ENCODE results near the gene UGGT1.

DNA sequence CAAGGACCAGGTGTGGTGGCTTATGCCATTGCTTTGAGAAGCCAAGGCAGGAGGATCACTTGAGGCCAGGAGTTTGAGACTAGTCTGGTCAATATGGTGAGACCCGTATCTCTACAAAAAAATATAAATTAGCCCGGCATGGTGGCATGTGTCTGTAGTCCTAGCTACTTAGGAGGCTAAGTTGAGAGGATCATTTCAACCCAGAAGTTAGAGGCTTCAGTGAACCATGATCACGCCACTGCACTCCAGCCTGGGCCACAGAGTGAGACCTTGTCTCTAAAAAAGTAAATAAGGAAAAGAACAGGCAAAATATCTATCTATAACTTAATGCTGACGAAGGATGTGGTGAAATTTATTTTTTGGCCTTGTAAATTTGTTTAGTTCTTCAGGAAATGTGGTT is 78.1 kb downstream of the UGGT1 start:
- TF ChIP-seq ZNF274 (IDR thresholded peaks at IDR 0.05; ENCODE audit: low read depth, low read length): no peak
- TF ChIP-seq, protein P1, sequence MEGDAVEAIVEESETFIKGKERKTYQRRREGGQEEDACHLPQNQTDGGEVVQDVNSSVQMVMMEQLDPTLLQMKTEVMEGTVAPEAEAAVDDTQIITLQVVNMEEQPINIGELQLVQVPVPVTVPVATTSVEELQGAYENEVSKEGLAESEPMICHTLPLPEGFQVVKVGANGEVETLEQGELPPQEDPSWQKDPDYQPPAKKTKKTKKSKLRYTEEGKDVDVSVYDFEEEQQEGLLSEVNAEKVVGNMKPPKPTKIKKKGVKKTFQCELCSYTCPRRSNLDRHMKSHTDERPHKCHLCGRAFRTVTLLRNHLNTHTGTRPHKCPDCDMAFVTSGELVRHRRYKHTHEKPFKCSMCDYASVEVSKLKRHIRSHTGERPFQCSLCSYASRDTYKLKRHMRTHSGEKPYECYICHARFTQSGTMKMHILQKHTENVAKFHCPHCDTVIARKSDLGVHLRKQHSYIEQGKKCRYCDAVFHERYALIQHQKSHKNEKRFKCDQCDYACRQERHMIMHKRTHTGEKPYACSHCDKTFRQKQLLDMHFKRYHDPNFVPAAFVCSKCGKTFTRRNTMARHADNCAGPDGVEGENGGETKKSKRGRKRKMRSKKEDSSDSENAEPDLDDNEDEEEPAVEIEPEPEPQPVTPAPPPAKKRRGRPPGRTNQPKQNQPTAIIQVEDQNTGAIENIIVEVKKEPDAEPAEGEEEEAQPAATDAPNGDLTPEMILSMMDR (IDR thresholded peaks at IDR 0.05 in 2 of 3, conservative IDR thresholded peaks at IDR 0.05 in 1 of 3; ENCODE audit: borderline replicate concordance in 1 of 3, insufficient read depth in 1 of 3, low read depth in 2 of 3, low read length in 2 of 3): no peak
- TF ChIP-seq CEBPB (IDR thresholded peaks at IDR 0.05; ENCODE audit: low read depth): no peak
- TF ChIP-seq MAX (IDR thresholded peaks at IDR 0.05): no peak
- no peak for TF ChIP-seq SIN3A (IDR thresholded peaks at IDR 0.05; ENCODE audit: low read depth)
- no peak for TF ChIP-seq POLR2A (IDR thresholded peaks at IDR 0.05; ENCODE audit: borderline replicate concordance, extremely low read depth, insufficient read depth, insufficient read length)

All from HCT116 (cell line).